Right lung (tissue), 10 donors: ENCODE measurements around the gene AMER3. TPM values are rescaled to one million over a fixed set of nuclear protein-coding genes. Genes with fewer than 3 reads are reported as not detected.
"Not testable (repeated sequence)": the region's sequence is repeated elsewhere in the genome, so short reads cannot be mapped to it uniquely, and the experiment has no call there.

Source experiments
- DNase-seq, 2 donors: peaks; one replicate each; pipeline ENCODE4 v3.0.0-alpha.2; 2013
- long read RNA-seq, 8 donors: transcript quantifications; one replicate each; lab custom pipeline, GENCODE V29; 2026
- polyA plus RNA-seq, 5 donors: library from polyadenylated mRNA; unstranded; fragments of 120-200 nt; gene quantifications; one replicate each; pipeline versions ENCODE4 v1.2.1 to v1.2.3, GENCODE V29; 2013; ENCODE audit warnings: inconsistent platforms in 1 of 5, low replicate concordance in 1 of 5; ENCODE audit not compliant: insufficient read length in 5 of 5, insufficient read depth in 1 of 5

AMER3 gene
- polyA plus RNA-seq = under 1 TPM; 0.06 to 0.18 (median 0.07) TPM
- long read RNA-seq, donor 1 = 0 reads
- long read RNA-seq, donor 2 = 0 reads
- long read RNA-seq, donor 3 = 0 reads
- long read RNA-seq, donor 4 = 0 reads
- long read RNA-seq, donor 5 = 0 reads
- long read RNA-seq, donor 6 = 0 reads
- long read RNA-seq, donor 7 = 0 reads
- long read RNA-seq, donor 8 = 0 reads

GRCh38 chr2:130755256-130756052 is at the start of gene AMER3:
TSS of gene AMER3 (plus strand) at chr2:130755540. CDS start at chr2:130762073, 6,533 bp downstream.
- DNase-seq = no peak

DNA sequence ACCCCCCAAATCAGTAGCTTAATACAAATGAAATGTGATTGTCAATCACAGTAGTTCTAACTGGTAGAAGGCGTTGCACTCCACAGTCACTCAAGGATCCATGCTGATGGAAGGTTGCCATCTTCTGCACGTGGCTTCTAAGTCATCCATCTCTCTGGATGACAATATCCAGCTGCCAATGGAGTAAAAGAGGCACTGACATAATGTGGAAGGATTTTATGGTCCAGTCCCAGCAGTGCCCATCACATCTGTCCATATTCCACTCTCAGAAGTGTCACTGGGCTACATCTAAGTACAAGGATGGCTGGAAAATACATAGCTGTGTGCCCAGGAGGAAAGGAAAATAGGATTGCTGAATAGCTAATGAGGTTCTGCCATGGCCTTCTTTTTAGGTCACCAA is 40.5 kb upstream of the AMER3 start:
- DNase-seq = not testable (repeated sequence)

DNA sequence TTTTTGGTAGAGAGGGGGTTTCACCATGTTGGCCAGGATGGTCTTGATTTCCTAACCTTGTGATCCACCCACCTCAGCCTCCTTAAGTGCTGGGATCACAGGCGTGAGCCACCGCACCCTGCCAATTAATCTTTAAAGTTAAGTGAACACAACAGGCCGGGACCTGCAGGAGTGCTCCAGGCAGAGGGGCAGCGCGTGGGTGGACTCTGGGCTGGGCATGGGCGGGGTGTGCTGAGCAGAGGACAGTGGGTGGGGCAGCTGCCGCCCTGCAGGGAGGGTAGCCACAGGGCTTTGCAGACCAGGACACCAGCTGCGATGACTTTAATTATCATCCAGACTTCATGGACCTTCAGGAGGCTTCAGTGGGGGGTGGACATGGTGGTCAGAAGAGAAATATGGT is 35.3 kb upstream of the AMER3 start:
- DNase-seq = no peak

DNA sequence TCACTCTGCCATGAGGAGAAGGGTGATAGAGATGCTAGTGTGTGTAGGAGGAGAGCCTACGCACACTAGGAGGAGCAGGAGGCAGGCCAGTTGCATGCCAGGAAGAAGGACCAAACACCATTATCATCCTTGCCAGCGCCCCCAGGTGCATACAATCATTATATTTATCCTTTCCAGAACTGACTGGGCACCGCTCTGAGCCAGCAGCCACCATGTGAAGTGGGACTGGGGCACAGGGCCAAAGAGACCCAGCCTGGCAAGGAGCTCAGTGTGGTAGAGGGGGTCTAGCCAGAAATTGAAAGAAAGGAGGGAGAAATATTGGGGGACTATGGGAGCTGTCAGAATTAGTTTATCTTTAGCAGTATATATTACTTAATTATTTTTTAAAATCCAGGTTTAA is 34.8 kb upstream of the AMER3 start:
- DNase-seq = no peak

GRCh38 chr2:130724455-130724854 is 30.9 kb upstream of the AMER3 start:
- DNase-seq = no peak

GRCh38 chr2:130726614-130727180 is 28.6 kb upstream of the AMER3 start:
- peak in 1 of 2 donors; percentile 2 for DNase-seq

GRCh38 chr2:130727286-130727924 is 27.9 kb upstream of the AMER3 start:
- peak; percentile 49 to 58 for DNase-seq

DNA sequence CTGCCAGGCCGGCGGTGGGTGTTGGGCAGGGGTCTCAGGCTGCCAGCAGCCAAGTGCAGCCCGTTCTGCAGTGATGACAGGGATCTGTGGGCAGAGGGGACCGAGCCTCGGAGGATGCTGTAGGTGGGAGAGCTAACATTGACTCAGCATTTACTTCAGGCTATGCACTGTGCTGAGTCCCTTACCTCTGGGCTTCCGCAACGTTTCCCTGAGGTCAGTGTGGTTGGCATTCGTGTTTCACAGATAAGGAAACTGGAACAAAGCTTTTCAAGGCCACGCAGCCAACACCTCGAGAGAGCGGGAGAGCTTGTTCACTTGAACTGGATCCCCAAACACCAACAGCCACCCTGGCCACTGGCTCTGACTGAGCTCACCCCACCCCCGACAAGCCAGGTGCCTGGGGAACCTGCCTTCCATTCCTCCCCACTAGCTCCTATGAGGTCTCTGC is 27.3 kb upstream of the AMER3 start:
- DNase-seq = peak; percentile 4 to 7

DNA sequence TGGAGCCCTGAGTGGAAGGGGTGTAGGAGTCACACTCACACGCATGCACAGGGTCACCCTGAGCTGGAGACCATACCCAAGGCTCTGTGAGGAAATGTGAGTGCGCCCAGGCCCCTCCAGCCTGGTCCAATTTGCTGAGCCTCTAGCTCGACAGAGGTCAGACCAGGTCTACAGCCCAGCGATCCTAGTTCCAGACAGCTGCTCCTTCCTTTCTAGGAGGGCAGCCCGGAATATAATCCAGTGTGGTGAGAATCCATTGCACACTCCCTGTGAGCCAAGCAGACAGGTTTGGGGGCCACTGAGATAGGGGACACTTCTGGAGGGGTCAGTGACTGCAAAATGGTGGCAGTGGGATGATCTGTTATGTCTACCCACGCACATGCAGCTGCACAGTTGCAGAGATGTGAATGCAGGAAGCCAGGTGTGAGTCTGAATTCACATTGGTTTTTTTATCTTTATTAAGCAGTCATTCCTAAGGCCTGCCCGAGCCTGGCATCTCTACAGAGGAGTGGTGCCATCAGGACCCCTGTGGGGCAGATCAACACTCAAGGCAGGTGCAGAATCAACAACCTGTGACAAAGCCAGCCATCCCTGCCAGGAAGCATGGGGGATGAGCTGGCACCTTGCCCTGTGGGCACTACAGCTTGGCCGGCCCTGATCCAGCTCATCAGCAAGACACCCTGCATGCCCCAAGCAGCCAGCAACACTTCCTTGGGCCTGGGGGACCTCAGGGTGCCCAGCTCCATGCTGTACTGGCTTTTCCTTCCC is 26.6 kb upstream of the AMER3 start, which contains the start of gene GPR148:
GPR148 (plus strand) TSS at position 522 of the 768 bp plus-strand sequence; CDS start at position 604, 82 bp downstream.
- DNase-seq = no peak

GRCh38 chr2:130729322-130730299 is 25.7 kb upstream of the AMER3 start:
- no peak for DNase-seq

GRCh38 chr2:130732257-130732656 is 23.1 kb upstream of the AMER3 start:
- DNase-seq = not testable (repeated sequence)

DNA sequence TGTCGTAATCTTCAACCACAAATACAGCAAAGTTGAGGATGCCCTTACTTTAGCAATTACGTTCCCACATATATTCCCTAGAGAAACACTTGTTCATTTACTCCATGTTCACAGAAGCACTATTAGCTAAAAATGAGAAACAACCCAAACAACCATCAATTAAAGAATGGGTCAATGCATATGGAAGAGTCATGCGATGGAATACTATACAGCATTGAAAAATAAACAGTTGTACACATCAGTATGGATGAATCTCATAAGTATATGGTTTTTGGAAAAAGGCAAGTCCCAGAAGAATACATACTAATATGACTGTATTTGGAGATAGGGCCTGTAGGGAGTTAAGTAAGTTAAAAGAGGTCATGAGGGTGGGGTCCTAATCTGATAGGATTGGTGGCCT is 20.1 kb upstream of the AMER3 start:
- no peak for DNase-seq

GRCh38 chr2:130736487-130736886 is 18.9 kb upstream of the AMER3 start:
- DNase-seq = no peak

GRCh38 chr2:130737592-130737991 is 17.7 kb upstream of the AMER3 start:
- no peak for DNase-seq

GRCh38 chr2:130740671-130741070 is 14.7 kb upstream of the AMER3 start:
- DNase-seq = no peak

DNA sequence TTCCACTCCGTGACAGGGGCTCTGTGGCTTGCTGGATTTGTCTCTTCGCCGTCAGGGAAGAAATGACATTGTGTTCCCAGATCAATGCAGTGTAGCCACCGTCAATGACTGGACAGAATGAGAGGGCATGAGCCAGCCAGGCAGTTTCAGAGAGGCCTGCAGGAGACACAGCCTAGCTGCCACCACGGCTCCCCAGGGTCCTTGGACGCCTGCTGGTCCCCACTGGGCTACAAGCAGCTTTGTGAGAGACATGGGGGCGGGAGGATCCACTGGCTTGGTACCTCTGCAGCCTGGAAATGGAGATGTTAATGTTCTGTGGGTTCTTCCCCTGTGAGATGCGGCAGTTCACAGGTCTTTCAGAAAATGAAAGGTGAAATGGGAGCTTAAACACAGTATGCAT is 12.1 kb upstream of the AMER3 start:
- no peak for DNase-seq

DNA sequence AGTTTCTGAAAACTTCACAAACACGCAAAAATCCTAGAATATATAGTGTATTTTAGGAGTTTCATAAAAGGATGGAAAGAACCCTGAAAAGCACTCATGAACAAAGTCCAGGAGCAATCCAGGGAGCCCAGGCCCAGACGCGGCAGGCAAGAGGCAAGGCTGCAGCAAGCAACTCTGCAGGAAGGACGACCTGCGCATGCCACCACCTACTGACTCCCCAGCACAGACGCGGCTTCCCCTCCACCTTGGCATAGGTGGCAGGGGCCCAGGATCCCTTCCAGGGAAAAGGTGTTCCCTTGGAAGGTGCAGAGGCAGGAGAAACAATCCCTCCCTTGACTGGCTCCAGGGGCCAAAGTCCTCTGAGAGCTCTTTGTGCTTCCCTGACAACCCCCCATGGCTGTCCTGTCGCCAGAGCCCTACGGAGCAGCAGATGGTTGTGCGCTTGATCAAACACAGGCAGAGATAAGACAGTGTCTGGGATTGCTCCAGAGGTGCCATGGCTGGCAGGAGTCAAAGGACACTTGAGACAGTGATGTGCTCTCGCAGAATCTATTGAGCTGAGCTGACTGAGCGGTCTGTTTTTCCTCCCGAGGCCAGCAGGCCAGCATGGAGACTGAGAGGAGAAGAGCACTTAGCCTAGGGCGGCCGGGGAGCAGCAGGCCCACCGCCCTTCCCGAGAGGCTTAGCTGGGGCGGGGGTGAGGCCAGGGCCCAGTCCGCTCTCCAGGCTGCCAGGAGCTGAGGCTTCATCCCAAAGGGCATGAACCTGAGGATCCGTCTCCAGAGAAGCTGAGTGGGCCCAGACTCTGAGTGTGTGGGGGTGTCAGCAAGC is 10.8 kb upstream of the AMER3 start:
- DNase-seq = no peak

DNA sequence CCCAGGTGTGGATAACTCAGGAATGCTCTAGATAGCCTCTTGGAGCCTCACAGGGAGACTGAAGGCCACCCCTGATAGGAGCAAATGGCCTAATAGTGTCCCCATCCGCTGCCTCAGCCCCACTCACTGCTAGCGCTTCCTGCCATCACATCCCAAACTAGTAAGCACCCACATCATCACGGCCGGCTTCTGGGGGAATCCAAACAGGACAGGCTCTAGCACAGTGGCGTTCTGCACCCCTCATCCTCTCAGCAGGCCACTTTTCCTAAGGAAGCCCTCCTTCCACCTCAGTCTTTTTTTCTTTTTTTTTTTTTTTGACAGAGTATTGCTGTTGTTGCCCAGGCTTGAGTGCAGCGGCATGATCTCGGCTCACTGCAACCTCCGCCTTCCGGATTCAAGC is 6.3 kb upstream of the AMER3 start:
- DNase-seq = no peak

GRCh38 chr2:130749641-130750040 is 5.7 kb upstream of the AMER3 start:
- no peak for DNase-seq
